Frontal cortex (tissue), 4 donors: ENCODE results near the gene ELANE. TPM values are rescaled to one million over a fixed set of nuclear protein-coding genes. Genes with fewer than 3 reads are reported as not detected.
A peak's percentile ranks its signal among the peaks of the same experiment; 100 is the strongest.

Experiments used
- DNase-seq, 2 donors: peaks; one replicate each; pipeline ENCODE4 v3.0.0; 2012; ENCODE audit warnings: low spot score in 2 of 2
- FAIRE-seq: peaks from 2 replicates; lab custom pipeline; 2012; peaks lifted over from hg19 to GRCh38; lab: Jason Lieb, UNC
- total RNA-seq: library from RNA; depleted of rRNA; stranded (reverse); fragments of >200 nt; gene quantifications from one replicate; pipeline ENCODE4 v1.2.3, GENCODE V29; 2014
- donor health status: control.
- donor health status: control.
- donor health status: control.

The ELANE gene
- total RNA-seq = not detected

- no peak for FAIRE-seq
- no peak for DNase-seq
These were observed at the start of gene ELANE for GRCh38 chr19:852136-853013. Gene ELANE, plus strand, starts transcription at chr19:852303. Its CDS starts 26 bp downstream, at chr19:852329.

- no peak for FAIRE-seq
- peak in 1 of 2 donors; percentile 51 for DNase-seq
These were observed 49.5 kb upstream of the ELANE start for GRCh38 chr19:802498-803098.

- DNase-seq (no peak), FAIRE-seq (no peak)
These were observed 49.0 kb upstream of the ELANE start for GRCh38 chr19:803099-803561.

- FAIRE-seq = no peak
- DNase-seq = no peak
These were observed 48.3 kb upstream of the ELANE start for GRCh38 chr19:803686-804418.

GRCh38 chr19:804419-805165 lies 47.5 kb upstream of the ELANE start:
- FAIRE-seq (no peak), DNase-seq (no peak)

- FAIRE-seq (no peak), DNase-seq (peak in 1 of 2 donors; percentile 40)
These were observed 46.9 kb upstream of the ELANE start for GRCh38 chr19:805166-805551.

- no peak for FAIRE-seq
- peak in 1 of 2 donors; percentile 34 for DNase-seq
These were observed 46.2 kb upstream of the ELANE start for GRCh38 chr19:805600-806550.

- DNase-seq (peak; percentile 32 to 51), FAIRE-seq (no peak)
These were observed 45.2 kb upstream of the ELANE start for GRCh38 chr19:806815-807421.

- DNase-seq (peak in 1 of 2 donors; percentile 51), FAIRE-seq (no peak)
These were observed 44.3 kb upstream of the ELANE start for GRCh38 chr19:807627-808422.

- DNase-seq = no peak
- no peak for FAIRE-seq
These were observed 43.7 kb upstream of the ELANE start for GRCh38 chr19:808423-808775.

GRCh38 chr19:810077-810855 lies 41.8 kb upstream of the ELANE start:
- FAIRE-seq = no peak

GRCh38 chr19:810883-811489 lies 41.1 kb upstream of the ELANE start:
- no peak for DNase-seq
- no peak for FAIRE-seq

More at GRCh38 chr19:810077-810855, 41.8 kb upstream of the ELANE start:
- no peak for DNase-seq

GRCh38 chr19:811506-812048 lies 40.5 kb upstream of the ELANE start:
- DNase-seq (no peak), FAIRE-seq (no peak)

GRCh38 chr19:812049-812746 lies 39.9 kb upstream of the ELANE start:
- FAIRE-seq (no peak), DNase-seq (no peak)

GRCh38 chr19:812747-813218 lies 39.3 kb upstream of the ELANE start:
- no peak for FAIRE-seq
- DNase-seq = no peak
